ENCODE data around the gene BOD1L2.

Gene BOD1L2

DNA sequence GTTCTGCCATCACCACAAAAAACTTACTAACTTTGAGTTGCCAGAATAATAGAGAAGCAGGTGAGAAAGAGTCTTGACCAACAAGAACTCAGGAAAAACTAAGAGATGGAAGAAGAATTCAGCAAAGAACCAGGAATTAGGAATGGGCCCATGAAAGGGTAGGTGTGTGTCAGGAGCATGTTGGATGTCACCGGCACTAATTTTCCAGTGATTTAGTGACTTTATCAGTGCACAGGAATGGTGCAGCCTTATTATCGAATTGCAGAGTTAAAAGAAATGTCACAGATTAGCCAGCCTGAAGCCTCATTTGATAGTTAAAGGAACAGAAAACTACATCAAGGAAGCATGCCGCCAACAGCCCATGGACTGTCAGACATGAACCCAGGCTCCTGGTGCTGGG lies 9.0 kb upstream of the BOD1L2 start:
- no peak overlapping the region for H3K4me3 ChIP-seq (ENCODE audit: low read depth, low read length)
- TF ChIP-seq, protein P1, sequence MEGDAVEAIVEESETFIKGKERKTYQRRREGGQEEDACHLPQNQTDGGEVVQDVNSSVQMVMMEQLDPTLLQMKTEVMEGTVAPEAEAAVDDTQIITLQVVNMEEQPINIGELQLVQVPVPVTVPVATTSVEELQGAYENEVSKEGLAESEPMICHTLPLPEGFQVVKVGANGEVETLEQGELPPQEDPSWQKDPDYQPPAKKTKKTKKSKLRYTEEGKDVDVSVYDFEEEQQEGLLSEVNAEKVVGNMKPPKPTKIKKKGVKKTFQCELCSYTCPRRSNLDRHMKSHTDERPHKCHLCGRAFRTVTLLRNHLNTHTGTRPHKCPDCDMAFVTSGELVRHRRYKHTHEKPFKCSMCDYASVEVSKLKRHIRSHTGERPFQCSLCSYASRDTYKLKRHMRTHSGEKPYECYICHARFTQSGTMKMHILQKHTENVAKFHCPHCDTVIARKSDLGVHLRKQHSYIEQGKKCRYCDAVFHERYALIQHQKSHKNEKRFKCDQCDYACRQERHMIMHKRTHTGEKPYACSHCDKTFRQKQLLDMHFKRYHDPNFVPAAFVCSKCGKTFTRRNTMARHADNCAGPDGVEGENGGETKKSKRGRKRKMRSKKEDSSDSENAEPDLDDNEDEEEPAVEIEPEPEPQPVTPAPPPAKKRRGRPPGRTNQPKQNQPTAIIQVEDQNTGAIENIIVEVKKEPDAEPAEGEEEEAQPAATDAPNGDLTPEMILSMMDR (IDR thresholded peaks at IDR 0.05; ENCODE audit: borderline replicate concordance, insufficient read depth, low read depth, low read length): no peak

DNA sequence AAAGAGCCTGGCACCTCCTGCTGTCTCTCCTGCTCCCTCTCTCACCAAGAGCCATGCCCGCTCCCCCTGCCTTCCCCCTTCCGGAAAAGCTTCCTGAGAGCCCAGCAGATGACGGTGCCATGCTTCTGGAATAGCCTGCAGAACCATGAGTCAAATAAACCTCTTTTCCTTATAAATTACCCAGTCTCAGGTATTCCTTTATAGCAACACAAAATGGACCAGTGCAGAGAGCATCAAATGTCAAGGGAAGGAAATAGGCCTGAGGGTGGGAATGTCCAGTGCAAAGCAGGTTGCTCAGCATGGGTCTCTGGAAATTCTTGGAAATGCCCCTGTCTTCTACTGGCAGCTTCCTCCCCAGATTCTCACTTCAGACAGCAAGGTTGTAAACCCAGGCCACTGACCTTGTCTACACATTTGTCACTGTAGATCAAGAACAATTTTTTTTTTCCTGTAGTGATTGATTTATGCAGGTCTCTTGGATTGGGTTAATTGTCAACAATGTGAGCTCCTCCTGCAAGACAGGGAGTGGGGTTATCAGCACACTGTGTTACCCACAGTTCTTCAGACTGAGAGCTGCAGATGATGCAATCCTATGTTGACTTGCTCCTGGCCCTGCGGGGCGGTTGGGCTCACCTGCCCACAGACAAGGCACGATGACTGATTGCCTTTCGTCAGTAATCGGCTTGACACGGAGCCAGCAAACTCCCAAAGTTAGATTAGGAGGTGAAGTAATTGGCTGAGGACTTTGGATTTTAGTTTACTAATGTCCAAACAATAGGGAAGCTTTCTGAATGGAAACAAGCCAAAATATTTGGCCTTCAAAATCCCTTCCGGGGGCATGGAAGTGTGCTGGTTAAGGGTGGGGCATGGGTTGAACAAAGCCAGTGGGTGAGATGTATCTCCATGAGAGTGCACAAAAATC lies 5.4 kb upstream of the BOD1L2 start:
- TF ChIP-seq, protein P1 (IDR thresholded peaks at IDR 0.05; ENCODE audit: borderline replicate concordance, insufficient read depth, low read depth, low read length): no peak
- no peak overlapping the region for H3K4me3 ChIP-seq (ENCODE audit: low read depth, low read length)

DNA sequence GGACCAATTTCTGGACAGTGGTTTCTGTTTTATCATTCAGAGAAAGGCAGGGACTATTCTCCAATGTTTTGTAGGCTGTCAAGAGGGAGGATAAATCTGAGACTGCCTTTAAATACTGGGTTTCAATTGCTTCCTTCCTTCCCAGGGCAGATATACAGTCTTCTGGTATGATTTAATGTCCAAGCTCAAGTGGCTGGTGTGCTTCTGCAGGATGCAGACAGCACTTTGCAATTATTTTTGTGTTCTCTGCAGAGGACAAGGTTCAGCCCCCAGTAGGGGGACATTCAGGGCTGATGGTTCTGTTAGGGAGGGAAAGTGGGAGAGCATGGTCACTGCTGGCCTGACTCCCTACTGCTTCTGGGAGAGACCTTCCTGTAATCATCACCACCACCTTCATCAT lies 4.6 kb upstream of the BOD1L2 start:
- H3K4me3 ChIP-seq (ENCODE audit: low read depth, low read length): no peak overlapping the region
- TF ChIP-seq, protein P1 (IDR thresholded peaks at IDR 0.05; ENCODE audit: borderline replicate concordance, insufficient read depth, low read depth, low read length): no peak

DNA sequence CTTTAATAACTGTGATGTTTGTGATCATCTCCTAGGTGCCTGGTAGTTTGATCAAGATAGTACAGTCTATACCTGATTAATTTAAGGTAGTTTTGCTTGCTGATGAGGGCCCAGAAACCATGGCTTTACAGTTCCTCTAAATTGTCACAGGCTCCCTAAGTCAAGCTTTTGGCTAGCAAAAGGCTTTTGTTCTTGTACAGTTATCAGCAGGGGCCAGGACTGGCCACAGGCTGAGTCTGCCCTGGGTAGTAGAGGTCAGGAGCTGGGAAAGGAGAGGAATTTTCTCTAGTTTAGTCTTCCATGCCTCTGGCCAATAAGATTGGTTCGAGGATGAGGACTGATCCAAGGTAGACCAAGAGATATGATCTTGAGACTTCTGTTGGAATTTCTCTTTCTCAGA lies 3.6 kb upstream of the BOD1L2 start:
- TF ChIP-seq, protein P1 (IDR thresholded peaks at IDR 0.05; ENCODE audit: borderline replicate concordance, insufficient read depth, low read depth, low read length): no peak
- no peak overlapping the region for H3K4me3 ChIP-seq (ENCODE audit: low read depth, low read length)

DNA sequence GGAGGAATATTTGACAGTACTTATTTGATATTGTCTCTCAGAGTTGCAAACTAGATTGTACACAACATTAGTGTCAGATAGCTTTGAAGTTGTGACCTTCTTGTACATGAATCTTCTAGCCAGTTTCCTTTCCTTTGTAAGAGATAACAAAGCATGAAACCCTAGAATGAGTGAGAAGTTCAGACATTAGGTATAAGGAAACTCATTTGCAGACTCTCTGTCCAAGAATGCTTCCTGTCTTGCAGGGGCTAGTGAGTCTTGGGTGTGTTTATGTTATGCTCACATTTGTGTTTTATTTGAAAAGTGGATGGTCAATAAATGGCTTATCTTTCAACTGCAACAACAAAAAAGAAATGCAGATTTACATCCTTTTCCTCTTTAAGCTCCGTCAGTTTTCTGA lies 1.4 kb downstream of the BOD1L2 start:
- TF ChIP-seq, protein P1 (IDR thresholded peaks at IDR 0.05; ENCODE audit: borderline replicate concordance, insufficient read depth, low read depth, low read length): no peak
- no peak overlapping the region for H3K4me3 ChIP-seq (ENCODE audit: low read depth, low read length)

DNA sequence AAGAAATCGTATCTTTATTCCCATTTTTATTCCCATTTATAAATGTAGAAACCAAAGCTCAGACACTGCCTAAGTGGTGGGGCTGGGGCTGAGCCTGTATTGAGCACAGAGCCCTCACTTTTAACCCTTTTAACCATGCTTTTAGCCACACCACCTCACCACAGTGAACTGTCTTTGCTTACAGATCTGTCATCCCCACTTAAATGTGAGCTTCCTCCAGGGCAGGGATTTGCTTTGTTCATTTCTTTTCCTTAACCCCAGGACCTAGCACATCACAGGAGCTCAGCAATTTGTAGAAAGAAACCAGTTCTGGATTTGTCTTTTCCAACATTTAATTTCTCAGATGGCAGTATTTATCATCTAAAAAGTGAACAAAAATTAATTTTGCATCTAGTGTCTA lies 2.2 kb downstream of the BOD1L2 start:
- no peak overlapping the region for H3K4me3 ChIP-seq (ENCODE audit: low read depth, low read length)
- TF ChIP-seq, protein P1 (IDR thresholded peaks at IDR 0.05; ENCODE audit: borderline replicate concordance, insufficient read depth, low read depth, low read length): no peak

DNA sequence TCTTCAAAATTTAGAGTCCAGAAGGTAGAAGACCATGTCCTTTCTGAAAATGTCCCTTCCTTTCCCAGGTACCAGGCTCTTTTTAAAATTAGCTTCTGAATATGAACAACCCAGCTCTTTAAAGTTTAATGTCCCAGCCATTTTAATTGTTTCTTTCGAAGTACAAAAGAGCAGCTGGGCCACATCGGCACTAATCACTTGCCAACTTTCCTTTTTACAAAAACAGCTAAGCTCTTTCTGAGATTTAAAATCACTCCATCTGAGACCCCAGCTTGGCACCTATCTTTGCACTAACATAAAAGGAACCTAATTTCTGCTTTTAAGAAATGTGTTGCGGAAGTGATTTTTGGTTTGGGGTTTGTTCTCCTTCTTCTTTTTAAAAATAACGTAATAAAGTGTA lies 2.6 kb downstream of the BOD1L2 start:
- H3K4me3 ChIP-seq (ENCODE audit: low read depth, low read length): no peak overlapping the region

More for the DNA sequence above, 2.6 kb downstream of the BOD1L2 start:
- TF ChIP-seq, protein P1 (IDR thresholded peaks at IDR 0.05; ENCODE audit: borderline replicate concordance, insufficient read depth, low read depth, low read length): no peak

All from GM12875 (cell line).